CD14-positive monocyte (primary cell): ENCODE measurements around the gene DNAJC1. TPM values are rescaled to one million over a fixed set of nuclear protein-coding genes. Genes with fewer than 3 reads are reported as not detected.
A peak's percentile ranks its signal among the peaks of the same experiment; 100 is the strongest.

Experiments used
- DNase-seq, 3 donors: peaks; one replicate each; pipeline ENCODE4 v3.0.0-alpha.2; 2011 to 2022
- H2AFZ ChIP-seq: 2 replicates; pipeline ENCODE4 v1.6.0; 2012; ENCODE audit warnings: mild to moderate bottlenecking, low read depth, low read length, inconsistent platforms; ENCODE audit not compliant: insufficient read depth, poor library complexity, severe bottlenecking
- H3K27ac ChIP-seq, 2 donors: 1 replicate in 1 of 2; 2 replicates in 1 of 2; pipeline ENCODE4 v1.5.1; 2012 to 2013; ENCODE audit warnings: low read length in 2 of 2, control low read depth in 1 of 2, inconsistent platforms in 1 of 2, low read depth in 1 of 2, mild to moderate bottlenecking in 1 of 2
- H3K27me3 ChIP-seq, 2 donors: one replicate each; pipeline versions ENCODE4 v1.6.0 to v1.6.1; 2011 to 2013; ENCODE audit warnings: low read length in 2 of 2; ENCODE audit not compliant: control insufficient read depth in 2 of 2, insufficient read depth in 2 of 2
- H3K36me3 ChIP-seq, 2 donors: replicated peaks in 1 of 2; 1 replicate in 1 of 2; 2 replicates in 1 of 2; pipeline versions ENCODE4 v1.5.1 to v1.6.1; 2012 to 2013; ENCODE audit warnings: low read length in 2 of 2, control low read depth in 1 of 2, inconsistent platforms in 1 of 2, mild to moderate bottlenecking in 1 of 2; ENCODE audit not compliant: insufficient read depth in 2 of 2, control insufficient read depth in 1 of 2
- H3K4me1 ChIP-seq, 2 donors: 1 replicate in 1 of 2; 2 replicates in 1 of 2; pipeline versions ENCODE4 v1.5.1 to v1.6.1; 2012 to 2013; ENCODE audit warnings: low read length in 2 of 2, control low read depth in 1 of 2, inconsistent platforms in 1 of 2, mild to moderate bottlenecking in 1 of 2, moderate library complexity in 1 of 2; ENCODE audit not compliant: insufficient read depth in 2 of 2, control insufficient read depth in 1 of 2
- H3K4me2 ChIP-seq: replicated peaks from 2 replicates; pipeline ENCODE3; 2012; ENCODE audit warnings: low read length, moderate library complexity, mild to moderate bottlenecking; ENCODE audit not compliant: poor library complexity, severe bottlenecking; ENCODE audit errors: extremely low read depth
- H3K4me3 ChIP-seq, 3 experiments: fragments of 200-600 bp in 1 of 3; sonication (generic) in 1 of 3; replicated peaks in 1 of 3; 1 replicate in 2 of 3; 2 replicates in 1 of 3; pipeline ENCODE4 v1.5.1; 2011 to 2013; ENCODE audit warnings: low read length in 3 of 3, mild to moderate bottlenecking in 3 of 3, control low read depth in 2 of 3, low read depth in 2 of 3, inconsistent platforms in 1 of 3, moderate library complexity in 1 of 3
- H3K79me2 ChIP-seq: 2 replicates; pipeline ENCODE4 v1.6.0; 2012; ENCODE audit warnings: mild to moderate bottlenecking, control low read depth, inconsistent platforms, low read length, moderate library complexity; ENCODE audit not compliant: insufficient read depth
- H3K9ac ChIP-seq: 2 replicates; pipeline ENCODE4 v1.6.0; 2017; ENCODE audit warnings: low read length, mild to moderate bottlenecking; ENCODE audit not compliant: insufficient read depth, poor library complexity, severe bottlenecking
- H3K9me3 ChIP-seq, 2 donors: replicated peaks in 1 of 2; 1 replicate in 1 of 2; 2 replicates in 1 of 2; pipeline versions ENCODE4 v1.5.1 to v1.6.1; 2012 to 2013; ENCODE audit warnings: low read length in 2 of 2, control low read depth in 1 of 2; ENCODE audit not compliant: control insufficient read depth in 1 of 2, insufficient read depth in 1 of 2
- H4K20me1 ChIP-seq: 2 replicates; pipeline ENCODE4 v1.6.0; 2012; ENCODE audit warnings: mild to moderate bottlenecking, low read length, control low read depth, moderate library complexity; ENCODE audit not compliant: insufficient read depth
- H3K27ac Mint-ChIP-seq, 7 donors: one replicate each; pipeline ENCODE4 v1.8.0; 2020; ENCODE audit warnings: mild to moderate bottlenecking in 7 of 7, mixed read lengths in 7 of 7, moderate library complexity in 6 of 7, inconsistent platforms in 2 of 7
- H3K27me3 Mint-ChIP-seq, 3 donors: one replicate each; pipeline ENCODE4 v1.8.0; 2021 to 2022; ENCODE audit warnings: low read depth in 3 of 3, mild to moderate bottlenecking in 3 of 3, mixed read lengths in 3 of 3, moderate library complexity in 3 of 3, inconsistent platforms in 1 of 3
- H3K36me3 Mint-ChIP-seq, 2 donors: one replicate each; pipeline ENCODE4 v1.8.0; 2020; ENCODE audit warnings: mixed read lengths in 2 of 2, inconsistent platforms in 1 of 2, mild to moderate bottlenecking in 1 of 2
- H3K4me1 Mint-ChIP-seq: one replicate; pipeline ENCODE4 v1.8.0; 2020; ENCODE audit warnings: mild to moderate bottlenecking, mixed read lengths
- H3K4me3 Mint-ChIP-seq, 2 donors: one replicate each; pipeline ENCODE4 v1.8.0; 2020; ENCODE audit warnings: mild to moderate bottlenecking in 2 of 2, mixed read lengths in 2 of 2, moderate library complexity in 1 of 2
- H3K9me3 Mint-ChIP-seq, 7 donors: one replicate each; pipeline ENCODE4 v1.8.0; 2020 to 2022; ENCODE audit warnings: mixed read lengths in 7 of 7, mild to moderate bottlenecking in 6 of 7, moderate library complexity in 6 of 7, inconsistent platforms in 2 of 7
- WGBS: methylation state at CpG from one replicate; pipeline ENCODE4 v1.1.5; 2013; ENCODE audit warnings: missing lambda C conversion rate; ENCODE audit not compliant: insufficient coverage; 5-methylcytosine and 5-hydroxymethylcytosine counted together
- intact Hi-C, 2 donors: fragments of 100-400 bp; cut with micrococcal nuclease; formaldehyde crosslinking; loops; one replicate each; pipeline versions ENCODE4 v1.15.0 to v1.15.1; 2023
- polyA plus RNA-seq, 3 donors: library from polyadenylated mRNA; depleted of rRNA in 1 of 3; unstranded in 2 of 3; stranded (reverse) in 1 of 3; fragments of 300-500 nt in 2 of 3; fragments of >200 nt in 1 of 3; fragmentation: Illumina TruSeq in 2 of 3; gene quantifications; 1 replicate in 2 of 3; 2 replicates in 1 of 3; pipeline ENCODE4 v1.2.3, GENCODE V29; 2012 to 2021
- TF ChIP-seq, protein P1 (sequence below): fragments of 200-600 bp; IDR thresholded peaks from one replicate; pipeline ENCODE4 v1.8.0; 2022; ENCODE audit warnings: antibody characterized with exemption, mild to moderate bottlenecking

DNAJC1 gene
- polyA plus RNA-seq, 3 donors: 11.4 to 12.9 (median 12.5) TPM

DNA sequence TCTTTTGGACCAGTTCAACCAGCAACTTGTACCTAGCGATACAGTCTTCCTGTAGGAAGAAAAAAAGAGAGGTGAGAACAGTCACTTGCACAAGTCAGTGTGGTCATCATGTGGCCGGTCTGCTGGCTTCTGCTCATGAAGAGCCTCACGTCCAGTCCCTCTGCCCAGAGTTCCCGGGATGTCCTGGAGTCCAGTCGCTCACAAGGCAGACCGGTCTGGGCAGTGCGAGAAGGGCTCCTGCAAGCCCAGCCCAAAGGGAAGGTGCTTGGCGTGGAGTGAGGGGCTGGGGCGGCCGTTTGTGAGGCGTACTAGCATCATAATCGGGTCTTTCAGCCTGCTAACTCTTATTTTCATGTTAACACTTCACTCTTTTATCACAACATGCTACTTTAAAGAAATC, 246.8 kb downstream of the DNAJC1 start:
- H3K27ac Mint-ChIP-seq: peak overlapping the region in 1 of 7 donors; percentile 15
- no peak overlapping the region for H3K9ac ChIP-seq
- intact Hi-C loops: no loop called here

DNA sequence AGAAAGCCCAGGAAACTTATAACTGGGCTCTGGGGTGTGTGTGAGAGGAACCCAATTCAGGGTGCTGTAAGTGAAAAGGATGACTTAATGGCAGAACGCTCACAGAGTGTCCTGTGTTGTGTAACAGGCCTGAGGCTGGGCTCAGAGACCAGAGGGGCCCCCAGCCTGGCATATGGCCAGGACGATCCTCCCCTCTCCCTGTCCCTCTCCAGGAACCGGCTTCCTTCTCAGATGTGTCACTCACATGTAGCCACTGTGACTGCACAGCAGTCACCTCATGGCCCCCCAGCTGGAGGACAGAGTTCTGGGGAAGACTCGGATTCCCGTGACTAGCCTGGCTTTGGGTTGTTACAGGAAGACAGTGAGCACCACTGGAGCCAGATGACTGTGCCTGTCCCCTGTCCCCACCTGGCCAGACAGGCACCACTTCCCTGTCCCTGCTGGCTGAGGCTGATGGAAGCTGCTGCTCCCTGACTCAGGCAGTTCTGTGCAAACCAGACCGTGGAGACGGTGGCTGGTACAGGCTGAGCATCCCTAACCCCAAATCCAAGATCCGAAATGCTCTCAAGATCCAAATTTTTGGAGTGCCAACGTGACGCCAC, 249.0 kb downstream of the DNAJC1 start:
- intact Hi-C loops: no loop called here
- no peak overlapping the region for H3K4me3 Mint-ChIP-seq
- Histone ChIP-seq H3K79me2 (no peaks in the 10 kb centered on the region), H3K36me3 (peaks cover 12 to 27% of the 10 kb centered on the region in 2 donors), H3K27ac (peak overlapping the region in 1 of 2 donors; percentile 31), H3K9me3 (no peaks in the 10 kb centered on the region), H3K4me3 (no peak overlapping the region), H4K20me1 (no peaks in the 10 kb centered on the region), H3K4me2 (no peak overlapping the region), H3K9ac (no peak overlapping the region), H3K27me3 (no peaks in the 10 kb centered on the region), H2AFZ (no peak overlapping the region), H3K4me1 (no peaks in the 10 kb centered on the region)
- H3K4me1 Mint-ChIP-seq: peaks cover 8% of the 10 kb centered on the region
- TF ChIP-seq, protein P1, sequence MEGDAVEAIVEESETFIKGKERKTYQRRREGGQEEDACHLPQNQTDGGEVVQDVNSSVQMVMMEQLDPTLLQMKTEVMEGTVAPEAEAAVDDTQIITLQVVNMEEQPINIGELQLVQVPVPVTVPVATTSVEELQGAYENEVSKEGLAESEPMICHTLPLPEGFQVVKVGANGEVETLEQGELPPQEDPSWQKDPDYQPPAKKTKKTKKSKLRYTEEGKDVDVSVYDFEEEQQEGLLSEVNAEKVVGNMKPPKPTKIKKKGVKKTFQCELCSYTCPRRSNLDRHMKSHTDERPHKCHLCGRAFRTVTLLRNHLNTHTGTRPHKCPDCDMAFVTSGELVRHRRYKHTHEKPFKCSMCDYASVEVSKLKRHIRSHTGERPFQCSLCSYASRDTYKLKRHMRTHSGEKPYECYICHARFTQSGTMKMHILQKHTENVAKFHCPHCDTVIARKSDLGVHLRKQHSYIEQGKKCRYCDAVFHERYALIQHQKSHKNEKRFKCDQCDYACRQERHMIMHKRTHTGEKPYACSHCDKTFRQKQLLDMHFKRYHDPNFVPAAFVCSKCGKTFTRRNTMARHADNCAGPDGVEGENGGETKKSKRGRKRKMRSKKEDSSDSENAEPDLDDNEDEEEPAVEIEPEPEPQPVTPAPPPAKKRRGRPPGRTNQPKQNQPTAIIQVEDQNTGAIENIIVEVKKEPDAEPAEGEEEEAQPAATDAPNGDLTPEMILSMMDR: no peak
- peaks cover 29 to 49% of the 10 kb centered on the region in 2 donors for H3K36me3 Mint-ChIP-seq
- peaks cover 0 to 2% (median 0%) of the 10 kb centered on the region in 3 donors for H3K27me3 Mint-ChIP-seq
- 60% methylated on average over 9 of the region's 10 CpGs for WGBS
- DNase-seq: no peak
- no peaks in the 10 kb centered on the region for H3K9me3 Mint-ChIP-seq
- peak overlapping the region in 1 of 7 donors; percentile 25 for H3K27ac Mint-ChIP-seq

More for the DNA sequence above, 246.8 kb downstream of the DNAJC1 start:
- no peaks in the 10 kb centered on the region for H3K4me1 ChIP-seq
- no peaks in the 10 kb centered on the region for H4K20me1 ChIP-seq
- no peaks in the 10 kb centered on the region for H3K9me3 ChIP-seq
- H3K27me3 ChIP-seq: no peaks in the 10 kb centered on the region
- no peaks in the 10 kb centered on the region for H3K79me2 ChIP-seq
- peaks cover 0 to 2% (median 0%) of the 10 kb centered on the region in 7 donors for H3K9me3 Mint-ChIP-seq
- peaks cover 30 to 52% of the 10 kb centered on the region in 2 donors for H3K36me3 Mint-ChIP-seq
- TF ChIP-seq, protein P1: no peak
- no peak overlapping the region for H3K4me3 ChIP-seq
- H3K4me3 Mint-ChIP-seq: no peak overlapping the region
- H3K4me1 Mint-ChIP-seq: peaks cover 8% of the 10 kb centered on the region
- 97% methylated on average over 11 of the region's 12 CpGs for WGBS
- no peak overlapping the region for H3K4me2 ChIP-seq
- no peak for DNase-seq
- no peaks in the 10 kb centered on the region for H3K27me3 Mint-ChIP-seq
- no peak overlapping the region for H2AFZ ChIP-seq
- H3K27ac ChIP-seq: no peak overlapping the region
- H3K36me3 ChIP-seq: peaks cover 13 to 28% of the 10 kb centered on the region in 2 donors
